ENCODE measurements around the gene SLC4A11.
"Not testable (repeated sequence)": the region's sequence is repeated elsewhere in the genome, so short reads cannot be mapped to it uniquely, and the experiment has no call there.

The SLC4A11 gene

GRCh38 chr20:3227936-3228749 is 10.8 kb downstream of the SLC4A11 start:
- DNase-seq (ENCODE audit: low read depth), result no peak

GRCh38 chr20:3227506-3227905 is 11.5 kb downstream of the SLC4A11 start:
- no peak for DNase-seq (ENCODE audit: low read depth)

GRCh38 chr20:3226864-3227263 is 12.1 kb downstream of the SLC4A11 start:
- DNase-seq (ENCODE audit: low read depth), result no peak

- no peak for DNase-seq (ENCODE audit: low read depth)
These were observed 12.9 kb downstream of the SLC4A11 start for GRCh38 chr20:3226093-3226492.

GRCh38 chr20:3224681-3225421 is 14.1 kb downstream of the SLC4A11 start:
- no peak for DNase-seq (ENCODE audit: low read depth)

- no peak for DNase-seq (ENCODE audit: low read depth)
These were observed 14.9 kb downstream of the SLC4A11 start for GRCh38 chr20:3223994-3224680.

GRCh38 chr20:3223651-3223993 is 15.4 kb downstream of the SLC4A11 start:
- no peak for DNase-seq (ENCODE audit: low read depth)

- DNase-seq (ENCODE audit: low read depth), result no peak
These were observed 16.1 kb downstream of the SLC4A11 start for GRCh38 chr20:3222635-3223600.

- no peak for DNase-seq (ENCODE audit: low read depth)
These were observed 17.4 kb downstream of the SLC4A11 start for GRCh38 chr20:3221398-3222226.

- DNase-seq (ENCODE audit: low read depth), result peak; percentile 65
These were observed 20.5 kb downstream of the SLC4A11 start for GRCh38 chr20:3218307-3218988.

- not testable (repeated sequence) for DNase-seq (ENCODE audit: low read depth)
These were observed 23.6 kb downstream of the SLC4A11 start for GRCh38 chr20:3215359-3215917.

- DNase-seq (ENCODE audit: low read depth), result no peak
These were observed 25.8 kb downstream of the SLC4A11 start for GRCh38 chr20:3213226-3213625.

- no peak for DNase-seq (ENCODE audit: low read depth)
These were observed 28.6 kb downstream of the SLC4A11 start for GRCh38 chr20:3210346-3210745.

- no peak for DNase-seq (ENCODE audit: low read depth)
These were observed 29.1 kb downstream of the SLC4A11 start for GRCh38 chr20:3209946-3210317.

GRCh38 chr20:3209257-3209945 is 29.6 kb downstream of the SLC4A11 start, which contains the start of gene ITPA:
Gene ITPA (plus strand): TSS chr20:3209498. CDS start chr20:3209552, 54 bp downstream.
- peak; percentile 26 for DNase-seq (ENCODE audit: low read depth)

GRCh38 chr20:3208786-3209256 is 30.2 kb downstream of the SLC4A11 start:
- no peak for DNase-seq (ENCODE audit: low read depth)

GRCh38 chr20:3204124-3204794 is 34.7 kb downstream of the SLC4A11 start, which contains the start of gene DDRGK1:
Gene DDRGK1 (minus strand): TSS chr20:3204682. CDS start chr20:3204627, 55 bp downstream.
- DNase-seq (ENCODE audit: low read depth), result peak; percentile 81

Measured in T follicular helper cell (primary cell).